Rectal smooth muscle tissue (tissue), 1 donor: ENCODE data around the gene PTTG2.

ENCODE experiments used
- H3K27ac ChIP-seq: one replicate; pipeline ENCODE4 v1.7.0; 2013; ENCODE audit warnings: low read depth, low read length, inconsistent platforms
- H3K27me3 ChIP-seq: one replicate; pipeline ENCODE4 v1.7.0; 2013; ENCODE audit warnings: low read length; ENCODE audit not compliant: control insufficient read depth, insufficient read depth
- H3K36me3 ChIP-seq: one replicate; pipeline ENCODE4 v1.7.0; 2013; ENCODE audit warnings: low read length; ENCODE audit not compliant: control insufficient read depth, insufficient read depth
- H3K4me1 ChIP-seq: one replicate; pipeline ENCODE4 v1.7.0; 2013; ENCODE audit warnings: low read length; ENCODE audit not compliant: control insufficient read depth, insufficient read depth
- H3K4me3 ChIP-seq: one replicate; pipeline ENCODE4 v1.7.0; 2013; ENCODE audit warnings: low read length
- H3K9ac ChIP-seq: one replicate; pipeline ENCODE4 v1.7.0; 2013; ENCODE audit warnings: low read length

Gene PTTG2

DNA sequence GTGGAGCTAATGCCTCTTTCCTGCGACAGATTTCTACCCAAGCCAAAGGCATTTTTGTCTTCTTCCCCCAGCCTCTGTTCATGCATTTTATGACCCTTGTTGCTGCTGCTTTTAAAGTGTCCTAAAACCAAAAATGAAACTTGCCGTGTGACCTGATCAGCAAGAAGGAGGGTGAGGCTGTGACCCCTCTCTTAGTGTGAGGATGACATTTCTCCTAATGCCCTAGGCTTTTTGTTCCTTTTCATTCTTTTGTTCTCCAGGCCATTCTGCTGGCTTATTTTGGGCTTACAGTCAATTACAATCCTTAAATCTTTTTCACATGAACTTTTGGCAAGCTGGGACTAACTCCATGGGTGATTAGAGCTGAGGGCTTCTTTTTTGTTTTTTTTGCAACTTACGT, 34.4 kb downstream of the PTTG2 start:
- H3K36me3 ChIP-seq: no peaks in the 10 kb centered on the region
- no peak overlapping the region for H3K9ac ChIP-seq
- peak overlapping the region; percentile 54 for H3K27ac ChIP-seq
- peaks cover 45% of the 10 kb centered on the region for H3K4me1 ChIP-seq
- no peaks in the 10 kb centered on the region for H3K27me3 ChIP-seq
- peak overlapping the region; percentile 10 for H3K4me3 ChIP-seq

GRCh38 chr4:37995299-37995821, 35.2 kb downstream of the PTTG2 start:
- Histone ChIP-seq H3K4me1 (peaks cover 42% of the 10 kb centered on the region), H3K36me3 (no peaks in the 10 kb centered on the region), H3K27ac (peak overlapping the region; percentile 60)

DNA sequence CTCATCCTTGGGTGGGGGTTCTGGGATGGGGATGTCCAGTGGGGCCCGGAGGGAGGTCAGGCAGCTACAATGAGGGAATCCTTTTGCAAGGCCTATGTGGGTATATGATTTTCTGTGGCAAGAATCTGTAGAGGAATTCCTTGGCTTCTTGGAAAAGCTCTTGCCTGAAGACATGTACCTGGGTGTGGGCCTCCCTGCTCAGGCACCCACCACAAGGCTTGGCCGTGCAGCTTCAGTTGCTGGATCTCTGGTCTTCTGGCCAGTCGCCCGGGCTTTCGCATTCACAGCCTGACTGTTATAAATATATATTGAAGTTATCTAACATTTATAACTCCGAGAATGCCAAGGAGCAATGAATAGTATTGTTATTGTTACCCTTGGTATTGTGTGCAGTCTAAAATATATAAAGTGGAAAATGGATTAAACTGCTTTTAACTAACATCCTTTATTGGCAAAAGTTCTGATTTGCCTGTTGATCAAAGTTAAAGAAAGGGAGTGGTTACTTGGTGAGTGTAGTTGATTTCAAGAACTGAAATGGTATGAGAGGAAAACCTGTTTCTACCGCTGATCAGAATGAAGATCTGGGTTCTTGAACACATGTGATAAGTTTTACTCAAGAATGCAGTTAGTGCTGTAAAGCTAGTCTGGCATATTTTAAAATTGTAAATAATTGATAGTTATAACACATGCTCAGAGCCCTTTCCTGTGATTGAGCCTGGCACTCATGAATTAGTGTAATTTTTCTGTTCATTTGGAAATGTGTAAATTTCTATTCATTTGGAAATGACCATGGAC, 36.0 kb downstream of the PTTG2 start:
- Histone ChIP-seq H3K27ac (peak overlapping the region; percentile 60), H3K4me1 (peaks cover 38% of the 10 kb centered on the region), H3K9ac (no peak overlapping the region), H3K4me3 (no peak overlapping the region), H3K36me3 (no peaks in the 10 kb centered on the region), H3K27me3 (no peaks in the 10 kb centered on the region)

More at GRCh38 chr4:37995299-37995821, 35.2 kb downstream of the PTTG2 start:
- Histone ChIP-seq H3K27me3 (no peaks in the 10 kb centered on the region), H3K9ac (no peak overlapping the region), H3K4me3 (no peak overlapping the region)

DNA sequence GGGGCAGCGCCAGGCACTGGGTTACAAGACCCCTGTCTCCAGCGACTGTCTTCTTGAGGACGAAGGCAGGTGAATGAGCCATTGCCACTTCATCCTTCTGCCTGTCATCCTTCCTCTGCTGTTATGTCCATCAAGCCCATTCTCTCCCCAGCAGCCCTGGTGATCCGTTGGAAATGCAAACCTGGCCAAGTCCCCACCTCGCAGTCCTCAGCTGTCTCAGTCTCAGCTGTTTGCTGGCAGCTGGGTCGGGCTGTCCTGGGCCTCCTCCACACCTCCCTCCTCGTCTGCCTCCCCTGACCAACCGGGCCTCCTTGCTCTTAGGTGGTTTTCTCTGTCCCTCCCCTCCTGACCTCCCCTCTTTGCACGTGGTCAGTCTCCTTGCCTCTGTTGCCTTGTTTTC, 38.0 kb downstream of the PTTG2 start:
- Histone ChIP-seq H3K27me3 (no peaks in the 10 kb centered on the region), H3K9ac (no peak overlapping the region), H3K4me3 (no peak overlapping the region), H3K36me3 (no peaks in the 10 kb centered on the region), H3K27ac (peak overlapping the region; percentile 49), H3K4me1 (peaks cover 45% of the 10 kb centered on the region)

GRCh38 chr4:37999000-37999716, 39.0 kb downstream of the PTTG2 start:
- Histone ChIP-seq H3K36me3 (no peaks in the 10 kb centered on the region), H3K4me3 (no peak overlapping the region), H3K27ac (no peak overlapping the region), H3K27me3 (no peaks in the 10 kb centered on the region), H3K4me1 (peaks cover 53% of the 10 kb centered on the region), H3K9ac (no peak overlapping the region)

DNA sequence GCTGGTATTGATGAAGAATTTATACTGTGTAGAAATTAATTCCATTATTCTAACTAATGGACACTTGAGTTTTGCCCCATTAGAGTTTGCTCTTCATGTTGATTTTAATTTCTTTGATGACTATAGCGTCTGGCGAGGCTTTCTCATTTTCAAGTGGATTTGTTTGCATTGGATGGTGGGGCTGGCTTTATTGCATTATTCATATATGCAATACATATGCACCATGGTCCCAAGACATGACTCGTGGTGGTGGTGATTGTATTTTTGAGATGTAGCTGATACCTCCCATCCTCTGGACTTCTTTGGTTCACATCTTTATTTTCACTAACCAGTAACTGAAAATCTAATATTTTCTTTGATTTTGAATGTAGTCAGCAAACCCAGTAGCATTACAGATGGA, 39.8 kb downstream of the PTTG2 start:
- Histone ChIP-seq H3K27me3 (no peaks in the 10 kb centered on the region), H3K27ac (no peak overlapping the region), H3K36me3 (no peaks in the 10 kb centered on the region), H3K9ac (no peak overlapping the region), H3K4me1 (peaks cover 53% of the 10 kb centered on the region), H3K4me3 (no peak overlapping the region)

GRCh38 chr4:38001927-38002326, 41.7 kb downstream of the PTTG2 start:
- Histone ChIP-seq H3K36me3 (no peaks in the 10 kb centered on the region), H3K4me3 (no peak overlapping the region), H3K27me3 (no peaks in the 10 kb centered on the region), H3K9ac (no peak overlapping the region), H3K27ac (no peak overlapping the region), H3K4me1 (peaks cover 46% of the 10 kb centered on the region)

DNA sequence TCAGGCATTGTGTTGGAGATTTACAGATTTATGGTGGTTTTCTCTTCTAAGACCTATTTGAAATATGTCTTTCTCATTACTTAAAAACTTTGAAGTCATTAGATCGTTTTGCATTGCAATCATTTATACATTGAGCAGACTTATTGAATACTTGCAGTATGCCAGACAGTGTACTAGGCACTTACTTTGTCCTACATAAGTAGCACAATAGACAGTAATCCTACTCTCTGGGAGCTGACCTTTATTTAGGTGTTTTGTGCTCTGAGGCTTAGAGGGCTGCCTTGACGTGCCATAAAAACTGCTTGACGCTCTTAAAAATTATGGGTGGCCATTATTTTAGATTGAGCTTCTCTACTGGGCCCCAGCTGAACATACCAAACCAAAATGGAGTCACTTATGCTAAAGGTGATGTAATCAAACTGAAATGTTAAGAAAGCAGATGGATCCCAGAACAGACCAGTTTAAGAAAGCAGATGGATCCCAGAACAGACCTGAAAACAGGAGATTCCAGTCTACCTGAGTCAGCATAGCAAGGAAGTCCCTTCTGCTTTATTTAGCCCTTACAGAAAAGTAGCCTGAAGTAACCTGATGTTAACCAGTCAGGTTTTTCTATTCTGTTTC, 42.4 kb downstream of the PTTG2 start:
- no peak overlapping the region for H3K4me3 ChIP-seq
- no peak overlapping the region for H3K9ac ChIP-seq
- peak overlapping the region; percentile 24 for H3K27ac ChIP-seq
- H3K36me3 ChIP-seq: no peaks in the 10 kb centered on the region
- no peaks in the 10 kb centered on the region for H3K27me3 ChIP-seq
- peaks cover 42% of the 10 kb centered on the region for H3K4me1 ChIP-seq

- no peaks in the 10 kb centered on the region for H3K27me3 ChIP-seq
- no peaks in the 10 kb centered on the region for H3K36me3 ChIP-seq
- H3K4me1 ChIP-seq: peaks cover 41% of the 10 kb centered on the region
- H3K4me3 ChIP-seq: no peak overlapping the region
- peak overlapping the region; percentile 24 for H3K27ac ChIP-seq
- no peak overlapping the region for H3K9ac ChIP-seq
These were observed 42.9 kb downstream of the PTTG2 start for GRCh38 chr4:38003102-38003501.

DNA sequence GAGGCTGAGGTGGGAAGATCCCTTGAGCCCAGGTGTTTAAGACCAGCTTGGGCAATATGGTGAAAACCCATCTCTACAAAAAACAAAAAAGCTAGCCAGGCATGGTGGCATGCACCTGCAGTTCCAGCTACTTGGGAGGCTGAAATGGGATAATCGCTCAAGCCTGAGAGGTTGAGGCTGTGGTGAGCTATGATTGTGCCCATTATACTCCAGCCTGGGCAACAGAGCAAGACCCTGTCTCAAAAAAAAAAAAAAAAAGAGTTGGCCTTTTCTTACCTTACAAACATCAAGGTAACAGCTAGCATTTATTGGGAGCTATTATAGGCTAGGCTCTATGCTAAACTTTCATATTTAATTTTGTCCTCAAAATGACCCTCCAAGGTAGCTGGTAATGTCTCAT, 43.4 kb downstream of the PTTG2 start:
- no peaks in the 10 kb centered on the region for H3K27me3 ChIP-seq
- peaks cover 43% of the 10 kb centered on the region for H3K4me1 ChIP-seq
- H3K27ac ChIP-seq: peak overlapping the region; percentile 3
- no peak overlapping the region for H3K4me3 ChIP-seq
- H3K36me3 ChIP-seq: no peaks in the 10 kb centered on the region
- no peak overlapping the region for H3K9ac ChIP-seq

DNA sequence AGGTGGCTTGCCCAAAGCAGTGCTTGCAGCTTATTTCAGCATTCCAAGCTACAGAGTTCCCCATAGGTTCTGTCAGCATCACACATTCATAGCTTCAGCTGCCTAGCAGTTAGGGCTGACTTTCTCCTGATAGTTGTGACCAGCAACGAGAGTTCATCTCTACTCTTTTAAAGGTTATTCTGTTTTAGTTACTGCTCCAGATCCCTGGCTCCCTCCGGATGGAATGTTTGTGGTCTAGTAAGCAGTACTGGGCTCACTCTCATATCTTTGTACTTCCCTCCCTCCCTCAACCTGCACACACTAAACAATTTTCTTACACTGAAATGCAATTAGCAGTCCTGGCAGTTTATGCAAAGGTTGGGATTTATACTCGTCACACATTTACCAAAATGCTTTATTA, 43.9 kb downstream of the PTTG2 start:
- H3K27ac ChIP-seq: peak overlapping the region; percentile 64
- H3K27me3 ChIP-seq: no peaks in the 10 kb centered on the region
- no peak overlapping the region for H3K9ac ChIP-seq
- H3K4me3 ChIP-seq: no peak overlapping the region
- H3K4me1 ChIP-seq: peaks cover 44% of the 10 kb centered on the region
- no peaks in the 10 kb centered on the region for H3K36me3 ChIP-seq

DNA sequence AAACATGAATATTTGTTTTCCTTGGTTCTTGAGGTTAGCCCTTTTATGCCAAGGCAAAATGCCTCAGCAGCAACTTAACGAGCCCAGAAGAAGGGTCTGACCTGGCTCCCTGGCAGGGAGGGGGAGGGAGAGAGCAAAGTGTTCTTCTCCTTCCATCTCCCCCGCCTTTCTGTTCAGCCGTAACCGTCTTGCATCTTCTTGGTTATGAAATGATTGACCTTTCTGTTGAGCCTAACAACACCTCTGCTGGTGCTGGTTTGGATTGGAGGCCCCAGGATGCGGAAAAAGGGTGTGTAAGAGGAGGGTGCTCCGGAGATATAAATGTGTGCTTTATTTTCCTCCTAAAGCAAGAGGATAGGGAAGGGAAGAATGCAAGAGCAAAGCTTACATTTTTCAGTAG, 44.7 kb downstream of the PTTG2 start:
- Histone ChIP-seq H3K27me3 (no peaks in the 10 kb centered on the region), H3K36me3 (no peaks in the 10 kb centered on the region), H3K9ac (no peak overlapping the region), H3K27ac (peak overlapping the region; percentile 64), H3K4me1 (peaks cover 50% of the 10 kb centered on the region), H3K4me3 (no peak overlapping the region)
